Activated CD4-positive, CD25-positive, alpha-beta regulatory T cell (primary cell): ENCODE data around the gene NTN1.

Experiments used
- DNase-seq, 4 experiments: peaks; one replicate each; lab custom pipeline; 2025; lab: John Stamatoyannopoulos, UW

NTN1 gene

DNA sequence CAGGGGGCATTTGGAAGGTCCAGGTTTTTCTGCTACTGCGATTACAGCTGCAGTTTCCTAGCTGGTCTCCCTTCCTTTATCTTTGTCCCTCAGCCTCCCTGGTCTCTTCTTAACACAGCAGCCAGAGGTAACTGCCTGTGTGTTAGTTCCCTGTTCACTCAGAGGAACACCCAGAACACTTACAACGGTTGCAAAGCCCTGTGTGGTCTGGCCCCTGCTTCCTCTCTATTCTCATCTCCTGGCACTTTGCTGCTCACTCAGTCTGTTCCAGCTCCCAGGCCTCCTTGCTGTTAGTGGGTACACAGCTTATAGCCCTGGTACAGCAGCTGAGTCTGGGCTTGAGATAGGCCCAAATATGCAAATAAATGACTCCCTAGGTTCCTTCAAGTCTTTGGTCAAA lies 16.4 kb downstream of the NTN1 start:
- DNase-seq, result no peak

DNA sequence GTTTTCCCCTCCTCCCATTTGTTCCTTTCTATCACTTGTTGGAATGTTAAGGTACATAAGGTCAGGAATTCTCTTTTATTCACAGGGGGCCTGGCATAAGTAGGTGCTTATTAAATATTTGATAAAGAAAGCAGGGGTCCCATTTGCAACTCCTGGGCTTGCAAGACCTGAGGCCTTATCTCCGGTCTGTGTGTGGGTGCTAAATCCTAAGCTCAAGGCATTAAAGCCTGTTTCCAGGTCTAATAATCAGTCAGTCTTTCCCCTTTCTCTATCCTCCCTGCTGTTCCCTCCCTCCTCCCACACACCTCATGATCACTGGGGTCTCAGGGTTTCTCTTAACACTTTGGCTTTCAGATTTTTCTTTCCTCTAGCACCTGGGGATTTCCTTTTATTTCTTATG lies 17.1 kb downstream of the NTN1 start:
- no peak for DNase-seq

DNA sequence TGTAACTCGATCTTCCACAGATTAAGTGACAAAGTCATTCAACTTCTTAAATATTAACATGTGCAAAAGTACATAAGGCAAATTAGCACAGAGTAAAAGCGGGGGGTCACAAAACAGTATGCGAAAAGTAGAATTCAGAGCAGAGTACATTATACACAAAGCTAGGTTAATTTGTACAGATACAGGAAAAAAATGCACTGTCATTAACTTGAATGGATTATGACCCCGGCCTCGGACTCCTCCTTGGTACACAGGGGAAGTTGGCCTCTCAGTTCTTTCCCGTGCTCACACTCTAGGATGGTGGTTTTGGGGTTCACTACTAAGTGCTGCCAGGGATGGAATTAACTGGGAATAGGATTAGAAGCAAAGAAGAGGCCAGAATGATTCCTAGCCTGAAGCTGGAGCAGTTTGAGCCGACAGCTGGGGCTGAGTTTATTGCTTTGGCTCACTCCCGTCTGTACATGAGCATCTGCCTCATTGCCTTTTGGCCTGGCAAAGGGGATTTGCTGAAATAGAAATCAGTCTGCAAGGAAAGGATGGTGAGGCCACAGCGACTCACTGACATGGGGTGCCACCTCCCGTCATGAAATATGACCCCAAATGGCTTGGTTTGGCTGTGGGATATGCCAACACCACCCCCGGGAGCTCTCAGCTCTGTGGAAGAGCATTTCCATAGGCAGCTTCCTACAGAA lies 23.6 kb downstream of the NTN1 start:
- no peak for DNase-seq

DNA sequence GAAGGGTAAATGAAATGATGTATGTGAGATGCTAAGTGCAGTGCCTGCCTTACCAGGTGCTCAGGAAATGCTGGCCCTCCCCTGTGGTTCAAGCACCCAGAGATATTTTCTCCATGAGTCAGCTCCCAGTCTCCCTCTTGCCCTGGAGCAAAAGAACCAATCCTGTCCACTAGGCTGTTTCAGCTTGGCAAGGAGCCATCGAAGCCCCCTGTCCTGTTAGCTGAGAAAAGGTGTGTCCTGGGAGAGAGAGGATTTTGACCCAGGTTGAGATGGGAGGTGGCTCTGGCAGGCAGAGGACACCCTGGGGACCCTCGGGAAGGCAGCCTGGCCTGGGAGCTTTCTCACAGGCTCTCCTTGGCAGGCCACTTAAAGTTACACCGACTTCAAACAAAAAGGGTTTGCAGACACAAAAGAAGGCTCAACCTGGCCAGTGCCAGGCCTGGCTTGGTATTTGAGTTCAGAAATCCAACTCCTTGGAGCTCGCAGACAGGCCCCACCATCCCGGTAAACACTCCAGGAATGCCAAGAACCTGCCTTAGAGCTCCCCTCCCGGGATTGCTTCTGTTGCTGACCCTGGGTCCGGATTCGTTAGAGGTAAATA lies 29.6 kb downstream of the NTN1 start:
- DNase-seq, result no peak

DNA sequence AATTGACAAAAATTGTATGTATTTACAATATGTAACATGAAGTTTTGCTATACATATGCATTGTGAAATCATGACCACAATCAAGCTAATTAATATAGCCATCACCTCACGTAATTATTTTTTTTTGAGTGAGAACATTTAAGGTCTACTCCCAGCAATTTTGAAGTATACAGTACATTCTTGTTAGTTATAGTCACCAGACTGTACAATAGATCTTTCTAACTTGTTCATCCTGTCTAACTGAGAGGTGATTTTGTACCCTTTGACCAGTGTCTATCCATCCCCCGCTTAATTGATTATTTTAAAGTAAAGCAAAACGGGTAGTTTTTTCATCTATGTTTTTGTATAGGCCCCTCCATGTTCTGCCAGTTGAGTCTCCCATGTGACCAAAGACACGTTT lies 30.3 kb downstream of the NTN1 start:
- no peak for DNase-seq

DNA sequence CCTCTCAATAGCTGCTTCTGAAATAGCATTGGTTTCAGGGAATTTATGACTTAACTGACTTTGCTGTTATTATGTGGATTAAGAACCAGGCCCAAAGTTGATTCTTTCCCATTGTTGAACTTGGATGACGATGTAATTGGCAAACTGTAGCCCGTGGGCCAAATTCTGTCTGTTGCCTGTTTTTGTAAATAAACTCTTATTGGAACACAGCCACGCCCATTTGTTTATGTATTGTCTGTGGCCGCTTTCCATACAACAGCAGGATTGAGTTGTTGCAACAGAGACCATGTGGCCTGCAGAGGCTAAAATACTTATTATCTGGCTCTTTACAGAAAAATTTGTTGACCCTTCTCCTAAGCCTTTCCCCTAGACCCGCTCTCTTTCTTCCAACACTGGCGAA lies 31.6 kb downstream of the NTN1 start:
- no peak for DNase-seq

DNA sequence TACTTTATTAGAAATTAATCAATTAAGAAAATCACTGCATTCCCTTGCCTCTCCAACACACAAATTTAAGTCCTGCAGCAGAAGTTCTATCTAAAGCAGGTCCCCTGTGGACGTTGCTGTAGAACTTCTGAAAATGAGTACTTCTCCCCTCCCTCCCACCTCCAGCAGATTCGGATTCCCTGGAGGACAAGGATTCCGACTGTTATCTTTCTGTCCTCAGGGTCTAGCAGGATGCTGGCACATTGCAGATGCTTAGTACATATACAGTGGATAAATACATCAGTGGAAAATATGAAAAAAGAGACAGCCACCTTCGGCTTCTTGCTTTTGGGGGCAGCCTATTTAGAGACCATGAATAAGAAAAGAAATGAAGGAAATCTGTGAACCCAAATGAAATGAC lies 32.1 kb downstream of the NTN1 start:
- DNase-seq, result no peak

DNA sequence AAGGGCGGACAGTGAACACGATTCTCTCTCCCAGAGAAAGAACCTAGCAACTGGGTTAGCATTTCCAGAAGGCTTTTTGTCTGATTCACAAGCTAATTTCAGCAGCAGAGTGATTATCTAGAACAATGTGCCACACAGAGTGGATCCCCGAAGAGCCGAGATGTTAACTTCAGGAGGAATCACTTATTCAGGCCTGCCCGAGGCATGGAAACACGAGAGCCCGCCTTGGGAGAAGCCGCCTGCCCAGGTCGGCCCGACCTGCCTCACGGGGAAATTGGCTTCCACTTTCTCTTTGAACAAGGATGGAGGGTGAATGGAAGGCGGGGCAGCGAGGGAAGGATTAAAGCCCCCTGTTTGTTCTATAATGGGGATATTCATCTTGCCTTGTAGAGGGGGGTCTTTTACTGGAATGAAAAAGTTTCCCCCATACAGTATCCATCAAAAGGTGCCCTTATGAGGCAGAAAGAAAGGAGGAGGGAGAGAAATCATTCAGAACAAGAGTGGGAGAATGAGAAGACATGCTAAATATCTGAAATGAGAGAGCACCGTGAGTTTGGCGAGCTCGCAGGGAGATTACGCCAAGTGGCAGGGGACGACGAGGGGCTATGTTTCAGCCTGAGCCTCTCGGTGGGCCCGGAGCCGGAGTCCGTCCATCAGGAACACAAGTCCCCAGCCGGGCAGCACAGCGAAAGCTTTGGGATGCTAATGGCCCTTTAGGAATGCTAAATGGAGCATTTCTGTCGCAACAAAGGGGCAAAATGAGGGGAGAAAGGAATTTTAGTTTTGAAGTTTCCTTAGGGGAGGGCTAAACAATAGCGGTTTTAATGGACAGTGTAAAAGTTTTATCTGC lies 33.0 kb downstream of the NTN1 start:
- no peak for DNase-seq

DNA sequence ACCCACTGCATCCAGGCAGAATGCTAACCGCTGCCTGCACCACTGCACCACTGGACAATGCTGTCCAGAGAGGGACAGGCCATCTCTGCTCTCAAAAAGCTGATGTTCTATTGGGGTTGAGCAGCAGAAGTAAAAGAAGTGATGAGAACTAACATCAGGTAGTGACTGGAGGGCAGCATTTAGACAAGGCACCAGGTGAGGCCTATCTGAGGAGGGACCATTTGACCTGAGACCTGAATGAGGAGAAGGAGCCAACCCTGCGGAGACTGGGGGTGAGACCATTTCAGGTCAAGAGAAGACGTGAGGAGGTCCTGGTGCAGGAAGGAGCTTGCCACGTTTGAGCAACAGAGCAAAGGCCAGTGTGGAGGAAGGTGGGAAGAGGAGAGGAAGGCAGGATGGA lies 34.0 kb downstream of the NTN1 start:
- DNase-seq, result no peak

DNA sequence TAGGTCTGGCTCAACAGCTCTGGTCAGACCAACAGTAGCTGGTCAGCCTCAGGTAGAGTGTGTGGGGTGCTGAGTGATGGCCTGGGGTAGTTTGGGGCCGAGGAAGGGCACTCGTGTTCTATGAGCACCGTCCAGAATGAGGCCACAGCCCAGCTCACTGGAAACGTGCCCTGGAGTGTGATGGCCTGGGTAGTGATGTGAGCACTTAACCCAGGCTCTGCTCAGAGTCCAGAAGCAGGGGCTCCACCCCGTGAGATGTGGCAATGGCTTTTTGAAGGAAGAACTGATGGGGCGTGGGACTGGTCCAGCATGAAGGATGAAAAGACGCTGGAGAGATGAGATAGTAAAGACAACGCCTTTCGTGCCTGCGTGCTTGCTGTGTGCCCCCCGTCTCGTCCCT lies 35.3 kb downstream of the NTN1 start:
- DNase-seq, result no peak

DNA sequence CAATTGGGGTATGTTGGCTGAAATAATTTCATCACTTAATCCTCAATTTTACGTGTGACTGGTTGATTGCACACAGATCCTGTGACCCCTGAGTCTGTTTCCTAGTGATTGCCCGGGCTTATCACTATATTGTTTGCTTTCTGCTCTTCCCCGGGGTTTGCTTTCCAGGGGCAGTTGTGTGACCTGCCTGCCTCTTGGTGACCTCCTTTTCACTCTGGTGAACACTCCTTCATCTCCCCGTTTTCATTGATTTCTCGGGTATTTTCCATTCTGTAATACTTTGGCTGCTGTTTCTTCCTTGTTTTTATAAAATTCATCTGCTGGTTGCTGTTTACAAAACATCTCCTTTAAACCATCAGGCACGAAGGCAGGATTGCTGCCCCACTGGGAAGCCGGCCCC lies 36.0 kb downstream of the NTN1 start:
- no peak for DNase-seq

DNA sequence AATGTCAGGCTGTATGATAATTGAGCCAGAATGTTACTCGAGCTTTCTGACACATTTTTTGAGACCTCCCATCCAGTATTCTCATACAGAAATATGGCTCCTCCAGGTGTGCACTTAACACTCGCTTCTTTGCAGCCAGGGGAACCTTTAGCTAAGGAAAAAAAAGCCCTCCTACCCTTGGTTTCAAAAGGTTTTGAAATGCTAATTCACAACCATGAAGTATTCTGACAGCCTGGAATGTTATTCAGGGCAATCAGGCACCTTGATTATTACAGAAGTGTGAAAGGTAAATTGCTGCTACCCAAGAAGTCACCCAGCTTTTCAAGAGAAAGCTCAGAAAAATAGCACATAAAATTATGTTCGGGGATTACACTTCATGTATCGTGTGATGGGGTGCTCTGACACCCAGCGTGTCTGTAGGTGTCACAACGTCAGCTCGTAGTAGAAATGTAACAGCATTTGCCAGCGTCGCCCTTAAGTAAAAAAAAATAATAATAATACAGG lies 41.1 kb downstream of the NTN1 start:
- no peak for DNase-seq

DNA sequence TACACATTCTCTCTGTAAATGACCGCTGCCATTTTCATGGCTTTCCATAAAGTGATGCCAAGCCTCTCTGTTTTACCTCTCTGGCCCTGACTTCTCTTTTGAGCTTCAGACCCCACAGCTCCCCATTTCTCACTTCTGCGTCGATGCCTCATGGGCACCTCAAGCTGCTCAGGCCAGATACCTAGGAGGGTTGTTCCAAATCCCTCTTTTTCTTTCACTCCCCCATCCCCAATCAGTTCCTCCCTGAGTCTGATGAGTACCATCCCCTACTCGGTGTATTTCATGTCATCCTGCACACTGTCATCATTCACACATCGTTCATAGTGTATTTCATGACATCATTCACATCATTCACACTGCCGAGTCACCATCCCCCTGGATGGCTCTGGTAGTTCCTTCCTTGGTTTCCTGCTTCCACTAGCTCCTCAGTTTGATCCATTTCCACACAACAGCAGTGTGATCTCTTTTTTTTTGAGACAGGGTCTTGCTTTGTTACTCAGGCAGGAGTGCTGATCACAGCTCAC lies 43.1 kb downstream of the NTN1 start:
- DNase-seq, result no peak

DNA sequence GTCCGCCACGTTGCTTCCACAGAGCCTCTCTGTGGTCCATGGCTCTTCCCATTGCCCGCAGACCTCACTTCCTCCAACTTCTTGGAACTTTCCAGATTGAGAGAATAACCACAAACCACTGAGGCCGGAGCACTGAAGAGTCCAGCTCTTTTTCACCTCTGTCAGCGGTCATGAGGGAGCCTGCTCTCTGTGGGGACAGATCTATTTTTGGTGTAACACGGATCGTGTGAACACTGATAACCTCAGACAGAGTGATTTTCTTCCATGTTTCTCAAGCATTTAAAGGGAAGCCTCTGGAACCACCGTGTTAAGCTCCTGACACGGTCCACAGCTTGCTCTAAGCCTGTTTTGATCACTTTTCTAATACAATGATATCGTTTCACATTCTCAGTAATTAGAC lies 49.7 kb downstream of the NTN1 start:
- no peak for DNase-seq

DNA sequence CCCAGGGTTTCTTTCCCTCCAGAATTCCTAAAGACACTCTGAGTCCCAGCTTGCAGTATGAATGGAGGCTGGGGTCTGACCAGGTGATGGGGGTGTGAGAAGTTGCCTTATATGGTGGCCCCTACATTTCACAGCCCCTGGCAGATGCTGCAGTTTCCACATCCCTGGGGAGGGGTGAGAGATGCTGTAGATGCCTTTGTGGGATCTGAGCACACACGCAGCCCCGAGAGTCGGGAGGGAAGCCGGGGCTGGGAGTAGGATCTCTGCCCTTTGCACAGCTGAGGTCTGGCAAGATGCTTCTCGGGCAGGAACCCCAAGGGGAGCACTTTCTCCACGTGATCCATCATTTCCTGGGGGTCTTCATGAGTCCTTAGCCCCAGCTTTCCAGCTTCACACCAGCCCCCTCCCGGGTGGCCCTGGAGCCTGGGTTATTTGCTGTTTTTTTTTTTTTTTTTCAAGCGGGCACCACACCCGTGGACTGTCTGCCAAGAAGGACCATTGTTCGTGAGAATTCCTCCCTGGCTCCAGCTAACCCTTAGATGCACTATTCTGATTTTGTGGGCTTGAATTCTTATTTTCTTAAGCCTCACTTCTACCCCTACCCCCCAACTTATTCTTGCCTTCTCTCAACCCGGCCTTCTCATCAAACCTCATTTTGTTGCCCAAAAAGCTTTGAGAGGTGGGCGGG lies 50.6 kb downstream of the NTN1 start:
- no peak for DNase-seq

DNA sequence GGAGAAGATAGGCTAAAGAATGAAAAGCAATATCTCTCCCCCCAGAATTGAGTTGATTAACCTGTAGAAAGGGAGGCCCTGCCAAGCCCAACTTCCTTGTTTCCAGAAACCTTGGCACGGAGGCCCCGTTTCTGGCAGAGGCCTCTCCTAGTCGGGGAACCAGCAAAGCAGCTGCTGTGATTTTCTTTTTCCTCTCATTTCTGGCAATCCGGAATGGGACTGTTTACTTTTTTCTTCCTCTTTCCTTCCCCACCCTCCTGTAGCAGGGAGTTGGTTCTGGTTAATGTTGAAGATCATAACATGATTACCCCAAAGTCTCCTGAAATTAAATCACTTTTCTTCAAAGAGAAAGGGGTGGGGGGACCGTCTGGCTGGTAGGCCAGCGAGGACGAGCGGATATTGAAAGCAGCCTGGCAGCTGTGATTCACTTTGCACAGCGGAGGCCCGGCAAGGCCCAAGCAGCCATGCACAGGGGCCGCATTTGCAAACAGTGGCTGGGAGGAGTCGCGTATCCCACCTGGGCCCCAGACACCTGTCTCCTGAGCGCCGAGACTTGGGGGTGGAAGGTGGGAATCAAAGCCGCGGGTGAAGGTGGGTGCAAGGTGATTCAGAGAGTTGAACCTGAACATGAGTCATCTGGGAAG lies 51.5 kb downstream of the NTN1 start:
- DNase-seq, result no peak

DNA sequence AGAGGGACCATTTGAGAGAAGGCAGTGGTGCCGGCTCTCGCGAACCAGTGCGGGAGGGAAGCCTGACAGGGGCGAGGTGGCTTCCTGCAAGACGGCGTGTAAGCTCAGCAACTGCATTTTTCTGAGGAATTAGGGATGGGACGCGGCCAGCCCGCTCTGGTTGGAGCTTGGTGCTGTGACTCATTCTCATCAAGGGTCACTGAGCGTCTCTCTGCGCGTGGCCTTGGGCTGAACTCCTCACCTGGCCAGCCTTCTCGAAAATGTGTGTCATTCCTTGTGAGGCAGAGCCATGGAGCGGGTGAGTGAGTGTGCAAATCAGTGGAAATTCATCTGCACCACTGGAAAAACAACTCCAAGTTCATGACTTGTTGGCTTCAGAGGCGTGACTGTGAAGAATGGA lies 52.8 kb downstream of the NTN1 start:
- no peak for DNase-seq

DNA sequence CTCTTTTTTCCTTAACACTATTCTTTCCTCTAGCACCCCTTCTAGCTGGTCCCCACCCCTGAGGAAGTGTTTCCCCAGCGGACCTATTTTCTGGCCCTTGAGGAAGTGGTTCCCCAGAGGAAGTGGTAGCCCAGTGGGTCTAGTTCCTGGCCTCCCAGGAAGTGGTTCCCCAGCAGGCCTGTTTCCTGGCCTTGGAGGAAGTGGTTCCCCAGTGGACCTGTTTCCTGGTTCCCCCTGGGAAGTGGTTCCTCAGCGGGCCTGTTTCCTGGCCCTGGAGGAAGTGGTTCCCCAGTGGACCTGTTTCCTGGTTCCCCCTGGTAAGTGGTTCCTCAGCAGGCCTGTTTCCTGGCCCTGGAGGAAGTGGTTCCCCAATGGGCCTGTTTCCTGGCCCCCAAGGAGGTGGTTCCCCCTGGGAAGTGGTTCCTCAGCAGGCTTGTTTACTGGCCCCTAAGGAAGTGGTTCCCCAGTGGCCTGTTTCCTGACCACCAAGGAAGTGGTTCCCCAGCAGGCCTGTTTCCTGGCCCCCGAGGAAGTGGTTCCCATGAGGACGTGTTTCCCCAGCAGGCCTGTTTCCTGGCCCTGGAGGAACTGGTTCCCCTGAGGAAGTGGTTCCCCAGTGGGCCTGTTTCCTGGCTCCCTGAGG lies 58.3 kb downstream of the NTN1 start:
- no peak for DNase-seq

DNA sequence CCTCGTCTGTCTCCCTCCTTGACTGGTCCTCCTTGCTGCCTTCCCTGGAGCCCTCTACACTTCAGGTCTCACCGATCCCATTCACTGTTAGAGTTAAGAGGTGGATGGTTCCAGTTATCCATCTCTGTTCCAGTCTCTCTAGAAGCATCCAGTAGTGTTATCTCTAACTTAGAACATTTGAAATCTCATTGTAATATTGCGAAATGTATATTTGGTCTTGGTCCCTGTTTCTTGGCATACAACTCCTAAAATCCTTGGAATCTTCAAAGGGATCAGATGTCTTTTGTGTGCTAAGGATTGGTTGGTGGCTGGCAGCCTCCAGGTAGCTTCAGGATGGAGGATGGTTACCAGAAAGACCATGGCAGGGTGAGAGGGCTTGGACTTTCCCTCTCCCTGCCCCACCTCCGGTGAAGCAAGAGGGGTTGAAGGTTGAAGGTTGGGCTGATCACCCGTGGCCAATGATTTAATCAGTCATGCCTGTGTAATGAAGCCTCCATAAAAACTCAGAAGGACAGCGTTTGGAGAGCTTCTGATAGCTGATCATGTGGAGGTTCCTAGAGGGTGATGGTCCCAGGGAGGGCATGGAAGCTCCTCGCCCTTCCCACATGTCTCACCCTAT lies 59.1 kb downstream of the NTN1 start:
- DNase-seq, result no peak

DNA sequence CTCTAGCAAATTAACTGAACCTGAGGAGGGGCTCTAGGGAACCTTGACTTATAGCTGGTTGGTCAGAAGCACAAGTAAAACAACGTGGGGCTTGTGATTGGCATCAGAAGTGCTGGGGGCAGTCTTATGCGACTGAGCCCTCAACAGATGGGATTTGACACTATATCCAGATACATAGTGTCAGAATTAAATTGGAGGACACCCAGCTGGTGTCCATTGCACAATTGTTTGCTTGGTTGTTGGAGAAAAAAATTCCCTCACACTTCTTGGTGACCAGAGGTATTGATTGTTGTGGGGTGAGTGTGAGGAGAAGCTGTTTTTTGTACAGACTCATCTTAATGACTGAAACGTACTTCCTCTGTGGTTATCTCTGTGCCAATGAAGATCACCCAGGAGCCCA lies 59.7 kb downstream of the NTN1 start:
- no peak for DNase-seq

DNA sequence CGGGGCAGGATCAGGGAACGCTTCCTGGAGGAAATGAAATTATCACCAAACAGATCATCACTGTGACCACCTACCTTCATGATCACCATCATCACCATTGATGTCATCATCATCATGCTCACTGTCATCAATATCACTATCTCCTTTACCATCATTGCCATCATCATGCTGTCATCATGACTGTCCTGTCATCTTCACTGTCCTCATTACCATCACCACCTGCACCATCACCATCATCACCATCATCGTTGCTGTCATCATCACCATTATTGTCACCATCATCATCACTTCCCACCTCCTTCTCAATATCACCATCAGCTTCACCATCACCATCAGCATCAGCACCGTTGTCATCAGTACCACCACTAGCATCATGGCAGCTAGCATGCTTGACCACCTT lies 65.3 kb downstream of the NTN1 start:
- no peak for DNase-seq
